ENCODE results near the gene SPATA32. TPM values are rescaled to one million over a fixed set of nuclear protein-coding genes. Genes with fewer than 3 reads are reported as not detected.

SPATA32 gene
- total and polyA plus RNA-seq, 7 donors, result 0.07 TPM; not detected in 6

GRCh38 chr17:45265821-45266220 is 3.9 kb upstream of the SPATA32 start:
- peaks cover 0 to 20% (median 14%) of the 10 kb centered on the region in 4 donors for H3K4me1 ChIP-seq
- 6 to 52% methylated on average over 1 of the region's 1 CpG for WGBS, 2 donors
- TF ChIP-seq POLR2AphosphoS5 (IDR thresholded peaks at IDR 0.05) (no peak), CTCF (IDR thresholded peaks at IDR 0.05) (no peak), EP300 (IDR thresholded peaks at IDR 0.05) (no peak), POLR2A (IDR thresholded peaks at IDR 0.05) (no peak)
- no peak for DNase-seq
- peaks cover 53 to 79% (median 69%) of the 10 kb centered on the region in 4 donors for H3K36me3 ChIP-seq
- no peaks in the 10 kb centered on the region for H3K27me3 ChIP-seq
- no peak overlapping the region for H3K27ac ChIP-seq
- H3K9me3 ChIP-seq, result no peaks in the 10 kb centered on the region
- H3K4me3 ChIP-seq, result no peak overlapping the region
- intact Hi-C loops (cut with DNase I), result no loop called here

GRCh38 chr17:45264988-45265387 is 3.1 kb upstream of the SPATA32 start:
- Histone ChIP-seq H3K4me3 (no peak overlapping the region), H3K36me3 (peaks cover 45 to 71% (median 61%) of the 10 kb centered on the region in 4 donors), H3K27ac (no peak overlapping the region), H3K27me3 (no peaks in the 10 kb centered on the region), H3K4me1 (peaks cover 0 to 20% (median 14%) of the 10 kb centered on the region in 4 donors), H3K9me3 (no peaks in the 10 kb centered on the region)
- intact Hi-C loops (cut with DNase I), result no loop called here
- no peak for DNase-seq
- TF ChIP-seq EP300 (IDR thresholded peaks at IDR 0.05) (no peak), POLR2A (IDR thresholded peaks at IDR 0.05) (no peak), POLR2AphosphoS5 (IDR thresholded peaks at IDR 0.05) (no peak), CTCF (IDR thresholded peaks at IDR 0.05) (no peak)
- WGBS, 2 donors, result 49 to 86% methylated on average over 8 of the region's 8 CpGs

- intact Hi-C loops (cut with DNase I), result no loop called here
- no peak for DNase-seq
- H3K4me1 ChIP-seq, result peaks cover 0 to 20% (median 14%) of the 10 kb centered on the region in 4 donors
- no peaks in the 10 kb centered on the region for H3K27me3 ChIP-seq
- no peak overlapping the region for H3K4me3 ChIP-seq
- 94 to 95% methylated on average over 14 of the region's 14 CpGs for WGBS, 2 donors
- H3K36me3 ChIP-seq, result peaks cover 39 to 65% (median 55%) of the 10 kb centered on the region in 4 donors
- no peaks in the 10 kb centered on the region for H3K9me3 ChIP-seq
- no peak overlapping the region for H3K27ac ChIP-seq
- TF ChIP-seq EP300 (IDR thresholded peaks at IDR 0.05) (no peak), POLR2AphosphoS5 (IDR thresholded peaks at IDR 0.05) (no peak), CTCF (IDR thresholded peaks at IDR 0.05) (no peak), POLR2A (IDR thresholded peaks at IDR 0.05) (no peak)
Observed at GRCh38 chr17:45264430-45264829, 2.5 kb upstream of the SPATA32 start.

GRCh38 chr17:45263477-45263860 is 1.6 kb upstream of the SPATA32 start:
- peak overlapping the region in 3 of 4 donors; percentile 39 to 67 (median 66) for H3K27ac ChIP-seq
- 78 to 87% methylated on average over 7 of the region's 7 CpGs for WGBS, 2 donors
- peak in 1 of 4 donors; percentile 17 for TF ChIP-seq POLR2AphosphoS5 (IDR thresholded peaks at IDR 0.05)
- no peak for TF ChIP-seq CTCF (IDR thresholded peaks at IDR 0.05)
- no peak for TF ChIP-seq POLR2A (IDR thresholded peaks at IDR 0.05)

More at GRCh38 chr17:45263477-45263860, 1.6 kb upstream of the SPATA32 start:
- Histone ChIP-seq H3K4me3 (no peak overlapping the region), H3K27me3 (no peaks in the 10 kb centered on the region), H3K36me3 (peaks cover 29 to 56% (median 46%) of the 10 kb centered on the region in 4 donors), H3K4me1 (peaks cover 0 to 20% (median 14%) of the 10 kb centered on the region in 4 donors), H3K9me3 (no peaks in the 10 kb centered on the region)
- intact Hi-C loops (cut with DNase I), result no loop called here
- no peak for DNase-seq

Data from sigmoid colon (tissue), 7 donors.